Measurements from ENCODE around the gene PRKAR1B.

DNA sequence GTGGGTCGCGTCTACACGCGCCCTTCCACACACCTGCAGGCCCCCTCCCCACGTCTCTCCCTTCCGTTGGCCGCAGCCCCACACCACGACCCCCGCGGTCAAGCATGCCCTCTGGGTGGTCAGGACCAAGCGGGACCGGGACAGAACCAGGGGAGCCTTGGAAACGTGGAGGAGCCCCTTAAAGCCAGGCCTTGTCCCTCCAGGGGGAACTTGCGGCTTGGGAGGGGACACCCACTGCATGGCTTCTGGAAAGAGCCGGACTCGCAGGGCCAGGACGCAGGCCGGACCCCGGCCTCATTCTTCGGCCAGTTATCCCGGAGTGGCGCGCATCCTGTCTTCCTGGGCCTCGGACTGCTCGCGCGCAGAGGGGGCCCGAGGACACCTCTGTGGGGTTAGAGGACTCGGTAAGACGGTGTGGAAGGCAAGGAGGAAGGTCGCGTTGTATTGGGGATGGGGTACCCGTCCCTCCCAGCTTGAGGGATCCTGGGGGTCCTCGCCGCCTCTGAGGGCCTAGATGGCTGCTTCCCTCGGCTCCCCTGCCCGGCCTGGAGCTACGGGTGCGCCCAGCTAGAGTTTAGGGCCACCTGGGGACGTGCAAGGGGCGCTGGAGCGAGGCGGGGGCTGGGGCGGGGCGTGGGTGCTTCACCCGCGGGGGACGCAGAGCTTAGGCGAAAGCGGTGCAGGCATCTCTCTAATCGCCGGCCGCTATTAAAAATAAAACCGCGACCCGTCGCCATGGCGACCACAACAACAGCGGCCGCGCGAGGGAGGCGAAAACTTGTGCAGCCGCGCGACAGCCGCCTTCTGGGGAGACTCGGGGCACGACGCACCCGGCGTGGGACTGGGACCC is 205.6 kb downstream of the PRKAR1B start:
- TF ChIP-seq CTCF (conservative IDR thresholded peaks at IDR 0.05; ENCODE audit: low read length) = no peak
- no peak for TF ChIP-seq EZH2phosphoT487 (IDR thresholded peaks at IDR 0.05; ENCODE audit: borderline replicate concordance)

All from Loucy (cell line).